Panc1 (cell line): Measurements from ENCODE around the gene ING4. TPM values are rescaled to one million over a fixed set of nuclear protein-coding genes. Genes with fewer than 3 reads are reported as not detected.

Source experiments
- ATAC-seq: fragments of 200-7000 bp; cut with Tn5 transposase; 2 replicates; pipeline ENCODE4 v1.9.1; 2020; ENCODE audit warnings: mild to moderate bottlenecking, moderate library complexity
- BruUV-seq: library from RNA; stranded (reverse); fragments of 400-500 nt; replicated peaks from 2 replicates; lab custom pipeline; 2021; lab: Mats Ljungman, UMichigan
- CTCF ChIA-PET: fragments of 300-600 bp; sonication (Branson Sonifier 250); formaldehyde crosslinking; loops from one replicate; lab custom pipeline; 2022; ENCODE audit warnings: antibody characterized with exemption; lab: Charles Lee
- POLR2A ChIA-PET: fragments of 300-600 bp; sonication (Branson Sonifier 250); formaldehyde crosslinking; loops from one replicate; lab custom pipeline; 2022; ENCODE audit warnings: antibody characterized with exemption; lab: Charles Lee
- DNase-seq: peaks from one replicate; pipeline ENCODE4 v3.0.0-alpha.2; 2010; ENCODE audit warnings: low read depth, low spot score
- H3K27ac ChIP-seq: 2 replicates; pipeline ENCODE4 v1.5.1; 2011; ENCODE audit warnings: mild to moderate bottlenecking, low read length, inconsistent platforms
- H3K27me3 ChIP-seq: fragments of 200-500 bp; sonication (Bioruptor generic); 2 replicates; pipeline ENCODE4 v1.6.0; 2014; ENCODE audit warnings: low read length, inconsistent platforms; ENCODE audit not compliant: control insufficient read depth, insufficient read depth
- H3K36me3 ChIP-seq: fragments of 200-500 bp; sonication (Bioruptor generic); 2 replicates; pipeline ENCODE4 v1.5.1; 2014; ENCODE audit warnings: inconsistent platforms, mild to moderate bottlenecking, low read length, moderate library complexity; ENCODE audit not compliant: control insufficient read depth, insufficient read depth
- H3K4me1 ChIP-seq: 2 replicates; pipeline ENCODE4 v1.5.1; 2011; ENCODE audit warnings: inconsistent platforms, mild to moderate bottlenecking, low read length, moderate library complexity; ENCODE audit not compliant: control insufficient read depth, insufficient read depth
- H3K4me3 ChIP-seq, 2 experiments: 2 replicates each; pipeline ENCODE4 v1.5.1; 2011 to 2012; ENCODE audit warnings: low read depth in 2 of 2, low read length in 2 of 2, mild to moderate bottlenecking in 2 of 2, inconsistent platforms in 1 of 2, moderate library complexity in 1 of 2
- H3K9me3 ChIP-seq: fragments of 200-500 bp; sonication (Bioruptor generic); 2 replicates; pipeline ENCODE4 v1.5.1; 2014; ENCODE audit warnings: low read depth, mild to moderate bottlenecking, inconsistent platforms, low read length, moderate library complexity; ENCODE audit not compliant: control insufficient read depth, insufficient read depth
- POLR2AphosphoS5 ChIP-seq: IDR thresholded peaks from 2 replicates; pipeline ENCODE4 v1.6.1; 2012; ENCODE audit warnings: mild to moderate bottlenecking, low read depth, low read length, moderate library complexity
- SIN3A ChIP-seq: IDR thresholded peaks from 2 replicates; pipeline ENCODE4 v1.6.1; 2012; ENCODE audit warnings: low read depth, mild to moderate bottlenecking, low read length, moderate library complexity, borderline replicate concordance; ENCODE audit not compliant: insufficient read depth
- TCF7L2 ChIP-seq: IDR thresholded peaks from 2 replicates; pipeline ENCODE4 v1.6.1; 2011; ENCODE audit warnings: mild to moderate bottlenecking, low read depth, low read length, inconsistent platforms
- in situ Hi-C: cut with HindIII; loops from 2 replicates; pipeline ENCODE4 v1.10.0; 2016; ENCODE audit warnings: low sequenced_read_pairs, low pct_unique_long_range_greater_than_20kb
- intact Hi-C: fragments of 100-400 bp; cut with micrococcal nuclease; formaldehyde crosslinking; loops from one replicate; pipeline ENCODE4 v1.10.0; 2022; ENCODE audit not compliant: unreplicated experiment
- total RNA-seq: library from RNA; stranded (reverse); gene quantifications from one replicate; pipeline ENCODE4 v1.2.1, GENCODE V29; 2021; ENCODE audit not compliant: unreplicated experiment
- TF ChIP-seq, protein P1 (sequence below): fragments of 450-650 bp; IDR thresholded peaks from 2 replicates; pipeline ENCODE4 v1.5.1; 2017; ENCODE audit warnings: mild to moderate bottlenecking
- TF ChIP-seq, protein P2 (sequence below), 2 experiments: IDR thresholded peaks; 2 replicates each; pipeline ENCODE4 v1.6.1; 2011 to 2012; ENCODE audit warnings: low read depth in 2 of 2, control low read depth in 1 of 2, low read length in 1 of 2, mild to moderate bottlenecking in 1 of 2, moderate library complexity in 1 of 2; ENCODE audit not compliant: insufficient read depth in 1 of 2

Gene ING4
- total RNA-seq, 1 experiment from 2014 or later = 11.4 TPM

DNA sequence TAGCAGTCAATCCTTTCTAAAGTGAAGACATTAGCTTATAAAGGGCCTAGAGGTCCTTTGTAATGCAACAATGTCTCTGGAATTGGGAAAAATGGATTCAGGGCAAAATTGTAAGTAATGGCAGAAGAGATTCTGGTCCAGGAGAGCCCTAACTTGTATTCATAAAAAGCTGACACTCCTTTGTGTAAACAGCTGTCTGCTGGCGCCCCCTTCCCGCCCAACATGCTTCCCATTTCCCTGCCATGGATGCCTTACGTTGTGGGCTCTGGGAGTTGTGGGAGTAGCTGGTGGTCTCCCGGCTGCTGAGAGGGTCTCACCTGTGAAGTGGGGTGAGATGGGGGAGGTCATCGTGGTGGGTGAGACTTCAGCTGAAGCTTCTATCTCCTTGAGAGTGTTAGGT lies 18.0 kb downstream of the ING4 start:
- intact Hi-C loops = no loop called here
- in situ Hi-C loops = no loop called here
- no peaks in the 10 kb centered on the region for H3K27me3 ChIP-seq
- no peak overlapping the region for H3K27ac ChIP-seq
- ChIA-PET CTCF (interaction anchor here (0.6 kb wide), 1 partner anchor 132 kb away, joined by 9 read pairs; no protein-coding TSS in a partner anchor), POLR2A (no interaction called here)
- no peaks in the 10 kb centered on the region for H3K36me3 ChIP-seq
- DNase-seq (no peak), ATAC-seq (no peak)
- TF ChIP-seq, protein P1, sequence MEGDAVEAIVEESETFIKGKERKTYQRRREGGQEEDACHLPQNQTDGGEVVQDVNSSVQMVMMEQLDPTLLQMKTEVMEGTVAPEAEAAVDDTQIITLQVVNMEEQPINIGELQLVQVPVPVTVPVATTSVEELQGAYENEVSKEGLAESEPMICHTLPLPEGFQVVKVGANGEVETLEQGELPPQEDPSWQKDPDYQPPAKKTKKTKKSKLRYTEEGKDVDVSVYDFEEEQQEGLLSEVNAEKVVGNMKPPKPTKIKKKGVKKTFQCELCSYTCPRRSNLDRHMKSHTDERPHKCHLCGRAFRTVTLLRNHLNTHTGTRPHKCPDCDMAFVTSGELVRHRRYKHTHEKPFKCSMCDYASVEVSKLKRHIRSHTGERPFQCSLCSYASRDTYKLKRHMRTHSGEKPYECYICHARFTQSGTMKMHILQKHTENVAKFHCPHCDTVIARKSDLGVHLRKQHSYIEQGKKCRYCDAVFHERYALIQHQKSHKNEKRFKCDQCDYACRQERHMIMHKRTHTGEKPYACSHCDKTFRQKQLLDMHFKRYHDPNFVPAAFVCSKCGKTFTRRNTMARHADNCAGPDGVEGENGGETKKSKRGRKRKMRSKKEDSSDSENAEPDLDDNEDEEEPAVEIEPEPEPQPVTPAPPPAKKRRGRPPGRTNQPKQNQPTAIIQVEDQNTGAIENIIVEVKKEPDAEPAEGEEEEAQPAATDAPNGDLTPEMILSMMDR = no peak
- TF ChIP-seq, protein P2, sequence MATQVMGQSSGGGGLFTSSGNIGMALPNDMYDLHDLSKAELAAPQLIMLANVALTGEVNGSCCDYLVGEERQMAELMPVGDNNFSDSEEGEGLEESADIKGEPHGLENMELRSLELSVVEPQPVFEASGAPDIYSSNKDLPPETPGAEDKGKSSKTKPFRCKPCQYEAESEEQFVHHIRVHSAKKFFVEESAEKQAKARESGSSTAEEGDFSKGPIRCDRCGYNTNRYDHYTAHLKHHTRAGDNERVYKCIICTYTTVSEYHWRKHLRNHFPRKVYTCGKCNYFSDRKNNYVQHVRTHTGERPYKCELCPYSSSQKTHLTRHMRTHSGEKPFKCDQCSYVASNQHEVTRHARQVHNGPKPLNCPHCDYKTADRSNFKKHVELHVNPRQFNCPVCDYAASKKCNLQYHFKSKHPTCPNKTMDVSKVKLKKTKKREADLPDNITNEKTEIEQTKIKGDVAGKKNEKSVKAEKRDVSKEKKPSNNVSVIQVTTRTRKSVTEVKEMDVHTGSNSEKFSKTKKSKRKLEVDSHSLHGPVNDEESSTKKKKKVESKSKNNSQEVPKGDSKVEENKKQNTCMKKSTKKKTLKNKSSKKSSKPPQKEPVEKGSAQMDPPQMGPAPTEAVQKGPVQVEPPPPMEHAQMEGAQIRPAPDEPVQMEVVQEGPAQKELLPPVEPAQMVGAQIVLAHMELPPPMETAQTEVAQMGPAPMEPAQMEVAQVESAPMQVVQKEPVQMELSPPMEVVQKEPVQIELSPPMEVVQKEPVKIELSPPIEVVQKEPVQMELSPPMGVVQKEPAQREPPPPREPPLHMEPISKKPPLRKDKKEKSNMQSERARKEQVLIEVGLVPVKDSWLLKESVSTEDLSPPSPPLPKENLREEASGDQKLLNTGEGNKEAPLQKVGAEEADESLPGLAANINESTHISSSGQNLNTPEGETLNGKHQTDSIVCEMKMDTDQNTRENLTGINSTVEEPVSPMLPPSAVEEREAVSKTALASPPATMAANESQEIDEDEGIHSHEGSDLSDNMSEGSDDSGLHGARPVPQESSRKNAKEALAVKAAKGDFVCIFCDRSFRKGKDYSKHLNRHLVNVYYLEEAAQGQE (IDR thresholded peaks at IDR 0.05; ENCODE audit: insufficient read depth in 1 of 2, low read depth in 2 of 2, low read length in 1 of 2) = no peak
- no peak for TF ChIP-seq POLR2AphosphoS5
- TF ChIP-seq SIN3A = no peak
- TF ChIP-seq TCF7L2 = no peak
- H3K9me3 ChIP-seq = peaks cover 3% of the 10 kb centered on the region; the same call in 1 of the 2 replicates
- H3K4me3 ChIP-seq = no peak overlapping the region
- no peaks in the 10 kb centered on the region for H3K4me1 ChIP-seq
- no TSS peak for BruUV-seq

DNA sequence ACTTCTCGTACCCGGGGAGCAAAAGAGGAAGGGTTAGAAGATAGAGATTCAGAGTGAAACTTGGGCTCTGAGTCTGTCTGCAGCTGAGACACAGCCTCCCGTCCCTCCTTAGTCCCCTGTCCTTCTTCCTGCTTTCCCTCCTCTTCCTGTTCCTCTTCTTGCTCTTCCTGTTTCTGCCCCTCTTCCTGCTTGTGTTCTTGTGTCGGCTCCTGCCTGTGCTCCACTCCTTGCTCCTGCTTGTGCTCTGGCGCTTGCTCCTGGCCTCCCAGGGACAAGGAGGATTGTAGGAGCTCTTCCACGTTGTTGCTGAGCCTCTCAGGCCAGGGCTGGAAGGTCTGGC lies 18.7 kb downstream of the ING4 start:
- in situ Hi-C loops = no loop called here
- POLR2A ChIA-PET = no interaction called here
- TF ChIP-seq, protein P1 = no peak
- TF ChIP-seq, protein P2 (IDR thresholded peaks at IDR 0.05; ENCODE audit: insufficient read depth in 1 of 2, low read depth in 2 of 2, low read length in 1 of 2) = no peak
- TF ChIP-seq SIN3A = no peak
- TF ChIP-seq POLR2AphosphoS5 = no peak
- TF ChIP-seq TCF7L2 = no peak

More for the DNA sequence above, 18.7 kb downstream of the ING4 start:
- Histone ChIP-seq H3K27ac (no peak overlapping the region), H3K9me3 (peaks cover 3% of the 10 kb centered on the region; the same call in 1 of the 2 replicates), H3K4me1 (no peaks in the 10 kb centered on the region), H3K36me3 (no peaks in the 10 kb centered on the region), H3K4me3 (no peak overlapping the region), H3K27me3 (no peaks in the 10 kb centered on the region)
- no TSS peak for BruUV-seq
- DNase-seq (no peak), ATAC-seq (no peak)
- intact Hi-C loops = no loop called here
- CTCF ChIA-PET = no interaction called here
